CD14-positive monocyte (primary cell): ENCODE data around the gene NBEAL1. TPM values are rescaled to one million over a fixed set of nuclear protein-coding genes. Genes with fewer than 3 reads are reported as not detected.
"Not testable (repeated sequence)": the region's sequence is repeated elsewhere in the genome, so short reads cannot be mapped to it uniquely, and the experiment has no call there.

Experiments used
- DNase-seq, 3 donors: peaks; one replicate each; pipeline ENCODE4 v3.0.0-alpha.2; 2011 to 2022
- H2AFZ ChIP-seq: 2 replicates; pipeline ENCODE4 v1.6.0; 2012; ENCODE audit warnings: mild to moderate bottlenecking, low read depth, low read length, inconsistent platforms; ENCODE audit not compliant: insufficient read depth, poor library complexity, severe bottlenecking
- H3K27ac ChIP-seq, 2 donors: 1 replicate in 1 of 2; 2 replicates in 1 of 2; pipeline ENCODE4 v1.5.1; 2012 to 2013; ENCODE audit warnings: low read length in 2 of 2, control low read depth in 1 of 2, inconsistent platforms in 1 of 2, low read depth in 1 of 2, mild to moderate bottlenecking in 1 of 2
- H3K27me3 ChIP-seq, 2 donors: one replicate each; pipeline versions ENCODE4 v1.6.0 to v1.6.1; 2011 to 2013; ENCODE audit warnings: low read length in 2 of 2; ENCODE audit not compliant: control insufficient read depth in 2 of 2, insufficient read depth in 2 of 2
- H3K36me3 ChIP-seq, 2 donors: replicated peaks in 1 of 2; 1 replicate in 1 of 2; 2 replicates in 1 of 2; pipeline versions ENCODE4 v1.5.1 to v1.6.1; 2012 to 2013; ENCODE audit warnings: low read length in 2 of 2, control low read depth in 1 of 2, inconsistent platforms in 1 of 2, mild to moderate bottlenecking in 1 of 2; ENCODE audit not compliant: insufficient read depth in 2 of 2, control insufficient read depth in 1 of 2
- H3K4me1 ChIP-seq, 2 donors: 1 replicate in 1 of 2; 2 replicates in 1 of 2; pipeline versions ENCODE4 v1.5.1 to v1.6.1; 2012 to 2013; ENCODE audit warnings: low read length in 2 of 2, control low read depth in 1 of 2, inconsistent platforms in 1 of 2, mild to moderate bottlenecking in 1 of 2, moderate library complexity in 1 of 2; ENCODE audit not compliant: insufficient read depth in 2 of 2, control insufficient read depth in 1 of 2
- H3K4me2 ChIP-seq: replicated peaks from 2 replicates; pipeline ENCODE3; 2012; ENCODE audit warnings: low read length, moderate library complexity, mild to moderate bottlenecking; ENCODE audit not compliant: poor library complexity, severe bottlenecking; ENCODE audit errors: extremely low read depth
- H3K4me3 ChIP-seq, 3 experiments: fragments of 200-600 bp in 1 of 3; sonication (generic) in 1 of 3; replicated peaks in 1 of 3; 1 replicate in 2 of 3; 2 replicates in 1 of 3; pipeline ENCODE4 v1.5.1; 2011 to 2013; ENCODE audit warnings: low read length in 3 of 3, mild to moderate bottlenecking in 3 of 3, control low read depth in 2 of 3, low read depth in 2 of 3, inconsistent platforms in 1 of 3, moderate library complexity in 1 of 3
- H3K79me2 ChIP-seq: 2 replicates; pipeline ENCODE4 v1.6.0; 2012; ENCODE audit warnings: mild to moderate bottlenecking, control low read depth, inconsistent platforms, low read length, moderate library complexity; ENCODE audit not compliant: insufficient read depth
- H3K9ac ChIP-seq: 2 replicates; pipeline ENCODE4 v1.6.0; 2017; ENCODE audit warnings: low read length, mild to moderate bottlenecking; ENCODE audit not compliant: insufficient read depth, poor library complexity, severe bottlenecking
- H3K9me3 ChIP-seq, 2 donors: replicated peaks in 1 of 2; 1 replicate in 1 of 2; 2 replicates in 1 of 2; pipeline versions ENCODE4 v1.5.1 to v1.6.1; 2012 to 2013; ENCODE audit warnings: low read length in 2 of 2, control low read depth in 1 of 2; ENCODE audit not compliant: control insufficient read depth in 1 of 2, insufficient read depth in 1 of 2
- H4K20me1 ChIP-seq: 2 replicates; pipeline ENCODE4 v1.6.0; 2012; ENCODE audit warnings: mild to moderate bottlenecking, low read length, control low read depth, moderate library complexity; ENCODE audit not compliant: insufficient read depth
- H3K27ac Mint-ChIP-seq, 7 donors: one replicate each; pipeline ENCODE4 v1.8.0; 2020; ENCODE audit warnings: mild to moderate bottlenecking in 7 of 7, mixed read lengths in 7 of 7, moderate library complexity in 6 of 7, inconsistent platforms in 2 of 7
- H3K27me3 Mint-ChIP-seq, 3 donors: one replicate each; pipeline ENCODE4 v1.8.0; 2021 to 2022; ENCODE audit warnings: low read depth in 3 of 3, mild to moderate bottlenecking in 3 of 3, mixed read lengths in 3 of 3, moderate library complexity in 3 of 3, inconsistent platforms in 1 of 3
- H3K36me3 Mint-ChIP-seq, 2 donors: one replicate each; pipeline ENCODE4 v1.8.0; 2020; ENCODE audit warnings: mixed read lengths in 2 of 2, inconsistent platforms in 1 of 2, mild to moderate bottlenecking in 1 of 2
- H3K4me1 Mint-ChIP-seq: one replicate; pipeline ENCODE4 v1.8.0; 2020; ENCODE audit warnings: mild to moderate bottlenecking, mixed read lengths
- H3K4me3 Mint-ChIP-seq, 2 donors: one replicate each; pipeline ENCODE4 v1.8.0; 2020; ENCODE audit warnings: mild to moderate bottlenecking in 2 of 2, mixed read lengths in 2 of 2, moderate library complexity in 1 of 2
- H3K9me3 Mint-ChIP-seq, 7 donors: one replicate each; pipeline ENCODE4 v1.8.0; 2020 to 2022; ENCODE audit warnings: mixed read lengths in 7 of 7, mild to moderate bottlenecking in 6 of 7, moderate library complexity in 6 of 7, inconsistent platforms in 2 of 7
- CTCF ChIP-seq: fragments of 200-600 bp; IDR thresholded peaks from one replicate; pipeline ENCODE4 v1.8.0; 2022; ENCODE audit warnings: antibody characterized with exemption, mild to moderate bottlenecking
- WGBS: methylation state at CpG from one replicate; pipeline ENCODE4 v1.1.5; 2013; ENCODE audit warnings: missing lambda C conversion rate; ENCODE audit not compliant: insufficient coverage; 5-methylcytosine and 5-hydroxymethylcytosine counted together
- intact Hi-C, 2 donors: fragments of 100-400 bp; cut with micrococcal nuclease; formaldehyde crosslinking; loops; one replicate each; pipeline versions ENCODE4 v1.15.0 to v1.15.1; 2023
- polyA plus RNA-seq, 3 donors: library from polyadenylated mRNA; depleted of rRNA in 1 of 3; unstranded in 2 of 3; stranded (reverse) in 1 of 3; fragments of 300-500 nt in 2 of 3; fragments of >200 nt in 1 of 3; fragmentation: Illumina TruSeq in 2 of 3; gene quantifications; 1 replicate in 2 of 3; 2 replicates in 1 of 3; pipeline ENCODE4 v1.2.3, GENCODE V29; 2012 to 2021

NBEAL1 gene
- polyA plus RNA-seq, 3 donors, result 2.5 to 5.3 (median 4.4) TPM

DNA sequence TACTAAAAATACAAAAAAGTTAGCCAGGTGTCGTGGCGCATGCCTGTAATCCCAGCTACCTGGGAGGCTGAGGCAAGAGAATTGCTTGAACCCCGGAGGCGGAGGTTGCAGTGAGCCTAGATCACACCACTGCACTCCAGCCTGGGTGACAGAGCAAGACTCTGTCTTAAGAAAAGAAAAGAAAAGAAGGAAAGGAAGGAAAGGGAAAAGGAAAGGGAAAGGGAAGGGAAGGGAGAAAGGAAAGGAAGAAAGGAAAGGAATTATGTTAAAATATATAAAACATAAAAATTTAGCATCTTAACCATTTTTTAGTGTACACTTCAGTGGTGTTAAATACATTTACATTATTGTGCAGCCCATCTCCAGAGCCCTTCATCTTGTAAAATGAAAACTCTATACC is 76.0 kb downstream of the NBEAL1 start:
- H3K4me2 ChIP-seq, H3K27me3 Mint-ChIP-seq, H3K36me3 ChIP-seq, H3K27ac ChIP-seq, H3K27me3 ChIP-seq, H3K79me2 ChIP-seq, H3K4me3 ChIP-seq, H3K9me3 Mint-ChIP-seq, H3K4me3 Mint-ChIP-seq, H2AFZ ChIP-seq, DNase-seq, H3K4me1 Mint-ChIP-seq, H3K9ac ChIP-seq, intact Hi-C loops, H4K20me1 ChIP-seq, H3K9me3 ChIP-seq, H3K27ac Mint-ChIP-seq, H3K4me1 ChIP-seq: not testable (repeated sequence)
- peaks cover 21% of the 10 kb centered on the region in 2 donors for H3K36me3 Mint-ChIP-seq
- WGBS, result 100% methylated on average over 4 of the region's 4 CpGs

- Mint-ChIP-seq H3K36me3 (peaks cover 34 to 39% of the 10 kb centered on the region in 2 donors), H3K9me3 (peaks cover 2 to 10% (median 6%) of the 10 kb centered on the region in 7 donors), H3K27me3 (peaks cover 0 to 1% (median 0%) of the 10 kb centered on the region in 3 donors), H3K27ac (no peak overlapping the region), H3K4me1 (no peaks in the 10 kb centered on the region), H3K4me3 (no peak overlapping the region)
- no peak overlapping the region for H3K9ac ChIP-seq
- H3K4me1 ChIP-seq, result no peaks in the 10 kb centered on the region
- H3K36me3 ChIP-seq, result peaks cover 0 to 20% of the 10 kb centered on the region in 2 donors
- H3K4me2 ChIP-seq, result no peak overlapping the region
- H3K27ac ChIP-seq, result no peak overlapping the region
- TF ChIP-seq CTCF, result no peak
- no CpG with 5 or more reads among the region's 1 CpG for WGBS
- H2AFZ ChIP-seq, result no peak overlapping the region
- H3K27me3 ChIP-seq, result no peaks in the 10 kb centered on the region
- H4K20me1 ChIP-seq, result no peaks in the 10 kb centered on the region
- H3K4me3 ChIP-seq, result no peak overlapping the region
- intact Hi-C loops, result no loop called here
- DNase-seq, result no peak
- no peaks in the 10 kb centered on the region for H3K9me3 ChIP-seq
- H3K79me2 ChIP-seq, result no peaks in the 10 kb centered on the region
Observed at GRCh38 chr2:203097735-203098134, 83.1 kb downstream of the NBEAL1 start.

DNA sequence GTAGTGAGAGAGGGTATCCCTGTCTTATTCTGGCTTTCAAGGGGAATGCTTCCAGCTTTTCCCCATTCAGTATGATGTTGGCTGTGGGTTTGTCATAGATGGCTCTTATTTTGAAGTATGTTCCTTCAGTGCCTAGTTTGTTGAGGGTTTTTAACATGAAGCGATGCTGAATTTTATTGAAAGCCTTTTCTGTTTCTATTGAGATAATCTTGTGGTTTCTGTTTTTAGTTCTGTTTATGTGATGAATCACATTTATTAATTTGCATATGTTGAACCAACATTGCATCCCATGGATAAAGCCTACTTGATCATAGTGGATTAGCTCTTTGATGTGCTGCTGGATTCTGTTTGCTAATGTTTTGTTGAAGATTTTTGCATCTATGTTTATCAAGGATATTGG is 87.7 kb downstream of the NBEAL1 start:
- intact Hi-C loops, DNase-seq, H3K27ac Mint-ChIP-seq, H3K4me3 Mint-ChIP-seq, H3K27me3 Mint-ChIP-seq, H3K4me1 ChIP-seq, H3K79me2 ChIP-seq, H3K27me3 ChIP-seq, H3K27ac ChIP-seq, H3K4me2 ChIP-seq, H3K4me1 Mint-ChIP-seq, H4K20me1 ChIP-seq, H2AFZ ChIP-seq, H3K4me3 ChIP-seq, H3K9ac ChIP-seq: not testable (repeated sequence)
- WGBS, result no CpG with 5 or more reads among the region's 1 CpG
- peaks cover 44 to 48% of the 10 kb centered on the region in 2 donors for H3K36me3 Mint-ChIP-seq
- Histone ChIP-seq H3K9me3 (peaks cover 11 to 16% of the 10 kb centered on the region in 2 donors), H3K36me3 (peaks cover under 1 to 35% of the 10 kb centered on the region in 2 donors)
- H3K9me3 Mint-ChIP-seq, result peaks cover 10 to 32% (median 28%) of the 10 kb centered on the region in 7 donors
